Activated CD8-positive, alpha-beta T cell treated with anti-CD3 and anti-CD28 coated beads for 36 hours (primary cell): ENCODE measurements around the gene TRIM14. TPM values are rescaled to one million over a fixed set of nuclear protein-coding genes. Genes with fewer than 3 reads are reported as not detected.

ENCODE experiments used
- ATAC-seq: fragments of 200-7000 bp; cut with Tn5 transposase; one replicate; pipeline ENCODE4 v1.10.0; 2021; ENCODE audit warnings: mild to moderate bottlenecking, moderate library complexity
- CTCF ChIA-PET: fragments of 350-600 bp; sonication (Branson Sonifier 250); formaldehyde crosslinking; loops from one replicate; lab custom pipeline; 2021; ENCODE audit warnings: antibody characterized with exemption; lab: Charles Lee
- POLR2A ChIA-PET: fragments of 350-600 bp; sonication (Branson Sonifier 250); formaldehyde crosslinking; loops from one replicate; lab custom pipeline; 2021; ENCODE audit warnings: antibody characterized with exemption; lab: Charles Lee
- DNase-seq: peaks from one replicate; pipeline ENCODE4 v3.0.0-alpha.2; 2020
- H3K27ac Mint-ChIP-seq: one replicate; pipeline ENCODE4 v1.8.0; 2021; ENCODE audit warnings: mild to moderate bottlenecking, mixed read lengths
- H3K27me3 Mint-ChIP-seq: one replicate; pipeline ENCODE4 v1.8.0; 2021; ENCODE audit warnings: mixed read lengths
- H3K36me3 Mint-ChIP-seq: one replicate; pipeline ENCODE4 v1.8.0; 2021; ENCODE audit warnings: low read depth, mixed read lengths
- H3K4me1 Mint-ChIP-seq: one replicate; pipeline ENCODE4 v1.8.0; 2021; ENCODE audit warnings: low read depth, mixed read lengths
- H3K4me3 Mint-ChIP-seq: one replicate; pipeline ENCODE4 v1.8.0; 2021; ENCODE audit warnings: mild to moderate bottlenecking, moderate library complexity, mixed read lengths
- H3K9me3 Mint-ChIP-seq: one replicate; pipeline ENCODE4 v1.8.0; 2021; ENCODE audit warnings: mixed read lengths
- CTCF ChIP-seq: fragments of 200-600 bp; IDR thresholded peaks from one replicate; pipeline ENCODE4 v1.8.0; 2022; ENCODE audit warnings: antibody characterized with exemption, mild to moderate bottlenecking
- intact Hi-C: fragments of 100-400 bp; cut with micrococcal nuclease; formaldehyde crosslinking; loops from one replicate; pipeline ENCODE4 v1.10.0; 2022
- total RNA-seq, 2 experiments: library from RNA; stranded (reverse); gene quantifications; one replicate each; pipeline ENCODE4 v1.2.3, GENCODE V29; 2021

Gene TRIM14
- total RNA-seq: 10 to 100 TPM; 39.6 to 41.8 TPM

DNA sequence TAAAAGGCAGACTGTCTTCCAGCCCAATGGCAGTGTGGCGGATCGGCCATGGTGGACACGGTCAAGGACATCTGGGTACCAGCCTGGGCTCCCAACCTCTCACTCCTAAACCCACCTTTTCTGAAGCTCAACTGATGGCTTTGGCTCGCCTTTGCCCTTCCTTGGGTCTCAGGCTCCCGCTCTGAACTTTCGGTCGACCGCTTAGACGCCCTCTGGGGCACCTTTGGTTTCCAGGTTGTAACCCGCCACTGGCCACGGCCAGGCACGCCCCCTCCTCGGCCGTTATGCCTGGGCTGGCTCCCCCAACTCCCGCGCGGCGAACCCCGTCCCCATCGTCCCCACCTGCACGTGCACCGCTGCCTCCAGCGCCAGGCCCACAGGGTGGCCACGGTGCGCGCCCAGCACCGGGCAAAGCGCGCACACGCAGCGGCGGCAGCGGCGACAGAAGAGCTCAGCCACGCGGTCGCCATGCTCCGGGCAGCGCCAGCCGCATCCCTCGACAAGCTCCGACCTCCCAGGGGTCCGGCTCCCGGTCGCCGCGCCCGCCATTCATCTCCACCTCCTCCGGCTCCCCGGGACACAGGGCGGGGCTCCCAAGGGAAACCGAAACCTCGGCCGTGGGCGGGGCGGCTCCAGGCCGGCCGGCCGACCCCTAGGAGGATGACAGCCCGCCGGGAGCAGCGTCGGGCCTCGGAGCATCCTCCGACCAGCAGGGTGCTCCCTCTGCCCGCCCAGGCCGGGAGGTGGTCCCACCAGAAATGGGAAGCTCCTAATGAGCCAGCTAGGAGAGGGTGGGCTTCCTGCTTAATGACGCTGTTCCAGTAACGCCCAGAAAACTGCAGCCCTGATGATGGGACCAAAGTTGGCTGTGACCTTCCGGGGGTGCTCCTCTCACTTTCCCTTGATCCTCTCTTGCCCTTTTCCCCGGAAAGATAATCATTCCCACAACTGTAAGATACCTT lies at the start of gene TRIM14:
TSS of gene TRIM14 (minus strand) at position 583 of the 962 bp plus-strand sequence. CDS start at position 549, 34 bp downstream.
- peaks cover 38% of the 10 kb centered on the region for H3K4me1 Mint-ChIP-seq
- H3K9me3 Mint-ChIP-seq: no peaks in the 10 kb centered on the region
- peak within 1 kb of the TSS; percentile 94 for H3K27ac Mint-ChIP-seq
- H3K4me3 Mint-ChIP-seq: peak within 1 kb of the TSS; percentile 80
- peak; percentile 54 for ATAC-seq
- POLR2A ChIA-PET: interaction anchor here (0.6 to 5.3 kb wide), 19 partner anchors 10 to 487 kb away, joined by 3 to 26 read pairs (median 6); partner anchors contain the start of genes CORO2A, TBC1D2 and TRMO
- DNase-seq: peak; percentile 72
- peaks cover 16% of the 10 kb centered on the region for H3K36me3 Mint-ChIP-seq
- no peak for TF ChIP-seq CTCF
- CTCF ChIA-PET: interaction anchor here (0.6 to 3.8 kb wide), 26 partner anchors 10 to 195 kb away, joined by 3 to 22 read pairs (median 6); partner anchors contain the start of genes CORO2A and TBC1D2
- intact Hi-C loops: loop anchor here (5.0 kb wide), 1 partner anchor 73 kb away; the partner anchor contains the start of gene CORO2A
- no peaks in the 10 kb centered on the region for H3K27me3 Mint-ChIP-seq

GRCh38 chr9:98168153-98168780 lies 49.2 kb upstream of the TRIM14 start:
- ATAC-seq: no peak

GRCh38 chr9:98164912-98165311 lies 45.9 kb upstream of the TRIM14 start:
- DNase-seq (no peak), ATAC-seq (no peak)
- Mint-ChIP-seq H3K27me3 (no peaks in the 10 kb centered on the region), H3K4me3 (no peak overlapping the region), H3K36me3 (no peaks in the 10 kb centered on the region), H3K27ac (no peak overlapping the region), H3K4me1 (peaks cover 37% of the 10 kb centered on the region), H3K9me3 (no peaks in the 10 kb centered on the region)
- TF ChIP-seq CTCF: no peak
- POLR2A ChIA-PET: no interaction called here
- CTCF ChIA-PET: no interaction called here
- intact Hi-C loops: no loop called here

More at GRCh38 chr9:98168153-98168780, 49.2 kb upstream of the TRIM14 start:
- no peak for TF ChIP-seq CTCF
- Mint-ChIP-seq H3K36me3 (no peaks in the 10 kb centered on the region), H3K4me1 (peaks cover 38% of the 10 kb centered on the region), H3K27me3 (no peaks in the 10 kb centered on the region), H3K27ac (no peak overlapping the region), H3K9me3 (no peaks in the 10 kb centered on the region), H3K4me3 (no peak overlapping the region)
- ChIA-PET POLR2A (interaction anchor here (0.8 to 1.3 kb wide), 2 partner anchors 9 to 110 kb away, joined by 3 to 4 read pairs; no protein-coding TSS in a partner anchor), CTCF (interaction anchor here (0.7 kb wide), 1 partner anchor 134 kb away, joined by 3 read pairs; no protein-coding TSS in a partner anchor)
- no peak for DNase-seq
- intact Hi-C loops: no loop called here

GRCh38 chr9:98162613-98163012 lies 43.6 kb upstream of the TRIM14 start:
- Mint-ChIP-seq H3K27ac (no peak overlapping the region), H3K27me3 (no peaks in the 10 kb centered on the region), H3K4me3 (no peak overlapping the region), H3K36me3 (no peaks in the 10 kb centered on the region), H3K4me1 (peaks cover 37% of the 10 kb centered on the region), H3K9me3 (no peaks in the 10 kb centered on the region)
- ChIA-PET POLR2A (interaction anchor here (1.0 kb wide), 1 partner anchor 13 kb away, joined by 3 read pairs; no protein-coding TSS in a partner anchor), CTCF (no interaction called here)
- intact Hi-C loops: no loop called here
- DNase-seq (no peak), ATAC-seq (no peak)
- TF ChIP-seq CTCF: no peak
